HEK293 (cell line): ENCODE data around the gene VGLL4.

Experiments used
- CTCF ChIA-PET: fragments of 350-600 bp; formaldehyde crosslinking; extraction: SDS; loops from one replicate; lab custom pipeline; 2021; ENCODE audit warnings: antibody characterized with exemption; lab: Yijun Ruan, JAX
- POLR2A ChIA-PET: fragments of 300-600 bp; formaldehyde crosslinking; extraction: SDS; loops from one replicate; lab custom pipeline; 2020; ENCODE audit warnings: antibody characterized with exemption, inconsistent platforms; lab: Yijun Ruan, JAX
- H3K27ac ChIP-seq: fragments of 200-500 bp; sonication (Bioruptor generic); 2 replicates; pipeline ENCODE4 v1.5.1; 2014; ENCODE audit warnings: low read depth, low read length, control low read depth, inconsistent platforms; ENCODE audit errors: extremely low read depth
- H3K36me3 ChIP-seq, 2 experiments: fragments of 200-500 bp in 1 of 2; sonication (Bioruptor generic) in 1 of 2; 1 replicate in 1 of 2; 2 replicates in 1 of 2; pipeline ENCODE4 v1.5.1; 2014 to 2017; ENCODE audit warnings: inconsistent platforms in 2 of 2, low read length in 2 of 2; ENCODE audit not compliant: control insufficient read depth in 2 of 2, insufficient read depth in 1 of 2
- H3K4me1 ChIP-seq: fragments of 200-500 bp; sonication (Bioruptor generic); 2 replicates; pipeline ENCODE4 v1.5.1; 2014; ENCODE audit warnings: mild to moderate bottlenecking, low read length, inconsistent platforms; ENCODE audit not compliant: control insufficient read depth, insufficient read depth
- H3K4me3 ChIP-seq: 2 replicates; pipeline ENCODE4 v1.5.1; 2011; ENCODE audit warnings: low read depth, mild to moderate bottlenecking, control low read depth, low read length, moderate library complexity
- H3K9me3 ChIP-seq: fragments of 200-500 bp; sonication (Bioruptor generic); 2 replicates; pipeline ENCODE4 v1.5.1; 2014; ENCODE audit warnings: low read depth, low read length, inconsistent platforms; ENCODE audit not compliant: control insufficient read depth, insufficient read depth
- GLI4 ChIP-seq: fragments of 450-650 bp; formaldehyde crosslinking; IDR thresholded peaks from 2 replicates; pipeline ENCODE4 v1.5.1; 2016; ENCODE audit warnings: missing biosample characterization, missing genetic modification characterization
- KLF9 ChIP-seq: fragments of 450-650 bp; formaldehyde crosslinking; IDR thresholded peaks from 2 replicates; pipeline ENCODE4 v1.5.1; 2016; ENCODE audit warnings: missing biosample characterization, missing genetic modification characterization, low read depth
- SALL2 ChIP-seq: fragments of 450-650 bp; formaldehyde crosslinking; IDR thresholded peaks from 2 replicates; pipeline ENCODE4 v1.5.0; 2017; ENCODE audit warnings: missing biosample characterization, mild to moderate bottlenecking, missing genetic modification characterization, borderline replicate concordance
- YY2 ChIP-seq: fragments of 450-650 bp; formaldehyde crosslinking; IDR thresholded peaks from 2 replicates; pipeline ENCODE4 v1.5.1; 2016; ENCODE audit warnings: missing biosample characterization, missing genetic modification characterization
- ZBTB17 ChIP-seq: fragments of 450-650 bp; formaldehyde crosslinking; IDR thresholded peaks from 2 replicates; pipeline ENCODE4 v1.5.1; 2016; ENCODE audit warnings: missing biosample characterization, missing genetic modification characterization
- ZFHX2 ChIP-seq: fragments of 450-650 bp; formaldehyde crosslinking; conservative IDR thresholded peaks from 2 replicates; pipeline ENCODE4 v1.5.1; 2016; ENCODE audit warnings: missing biosample characterization, missing genetic modification characterization
- ZNF658 ChIP-seq: fragments of 450-650 bp; formaldehyde crosslinking; IDR thresholded peaks from 2 replicates; pipeline ENCODE4; 2016; ENCODE audit warnings: missing biosample characterization, missing genetic modification characterization
- ZNF664 ChIP-seq: fragments of 450-650 bp; formaldehyde crosslinking; IDR thresholded peaks from 2 replicates; pipeline ENCODE4 v1.5.1; 2016; ENCODE audit warnings: missing biosample characterization, missing genetic modification characterization
- ZNF776 ChIP-seq: fragments of 450-650 bp; formaldehyde crosslinking; IDR thresholded peaks from 2 replicates; pipeline ENCODE4 v1.5.0; 2017; ENCODE audit warnings: missing biosample characterization, missing genetic modification characterization, borderline replicate concordance
- ZNF792 ChIP-seq: fragments of 450-650 bp; formaldehyde crosslinking; IDR thresholded peaks from 2 replicates; pipeline ENCODE4 v1.5.1; 2016; ENCODE audit warnings: missing biosample characterization, missing genetic modification characterization
- ZNF830 ChIP-seq: fragments of 450-650 bp; IDR thresholded peaks from 2 replicates; pipeline ENCODE4 v1.5.0; 2018; ENCODE audit warnings: missing biosample characterization, missing genetic modification characterization, low read depth, mild to moderate bottlenecking, moderate library complexity
- TF ChIP-seq, protein P1 (sequence below): fragments of 450-650 bp; formaldehyde crosslinking; IDR thresholded peaks from 2 replicates; pipeline ENCODE4 v1.5.1; 2017; ENCODE audit warnings: missing biosample characterization, missing genetic modification characterization
- TF ChIP-seq, protein P2 (sequence below): fragments of 450-650 bp; formaldehyde crosslinking; conservative IDR thresholded peaks from 2 replicates; pipeline ENCODE4 v1.5.1; 2016; ENCODE audit warnings: low read depth, missing biosample characterization, missing genetic modification characterization
- TF ChIP-seq, protein P3 (sequence below): fragments of 450-650 bp; formaldehyde crosslinking; IDR thresholded peaks from 2 replicates; pipeline ENCODE4 v1.5.1; 2016; ENCODE audit warnings: missing biosample characterization, missing genetic modification characterization
- TF ChIP-seq, protein P4 (sequence below): fragments of 450-650 bp; formaldehyde crosslinking; IDR thresholded peaks from 2 replicates; pipeline ENCODE4 v1.5.1; 2017; ENCODE audit warnings: missing biosample characterization, missing genetic modification characterization
- TF ChIP-seq, protein P5 (sequence below): fragments of 450-650 bp; formaldehyde crosslinking; IDR thresholded peaks from 2 replicates; pipeline ENCODE4 v1.5.1; 2016; ENCODE audit warnings: missing biosample characterization, missing genetic modification characterization
- TF ChIP-seq, protein P6 (sequence below): fragments of 450-650 bp; formaldehyde crosslinking; optimal IDR thresholded peaks from 2 replicates; pipeline ENCODE3; 2016; ENCODE audit warnings: missing biosample characterization, mild to moderate bottlenecking, missing genetic modification characterization

VGLL4 gene

DNA sequence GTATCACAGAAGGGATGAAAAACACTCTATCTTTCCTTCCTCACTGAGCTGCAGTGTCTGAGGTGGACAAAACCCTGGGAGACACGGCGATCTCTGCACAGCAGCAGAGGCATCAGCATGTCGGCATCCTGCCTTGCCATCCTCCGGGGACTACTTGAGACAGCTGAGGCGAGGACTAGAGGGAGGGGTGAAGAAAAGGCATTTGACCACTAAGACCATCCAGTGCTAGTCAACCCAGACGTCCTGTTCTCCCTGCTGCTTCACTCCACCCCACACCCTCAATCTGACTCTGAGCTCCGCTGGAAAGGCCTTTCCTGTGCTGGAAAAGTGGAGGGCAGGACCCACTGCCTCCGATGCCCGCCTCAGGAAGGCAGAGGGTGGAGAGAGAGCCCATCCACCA lies 67.3 kb downstream of the VGLL4 start:
- peaks cover 2% of the 10 kb centered on the region for H3K4me1 ChIP-seq
- CTCF ChIA-PET: no interaction called here
- POLR2A ChIA-PET: no interaction called here
- no peaks in the 10 kb centered on the region for H3K9me3 ChIP-seq
- no peak overlapping the region for H3K4me3 ChIP-seq
- H3K27ac ChIP-seq: no peak overlapping the region
- TF ChIP-seq ZNF658 (tag by site-specific recombination) (no peak), KLF9 (tag by site-specific recombination) (no peak), GLI4 (tag by site-specific recombination) (no peak), ZBTB17 (tag by site-specific recombination) (0 out of 2 replicates have a peak, but pooled peaks have one; percentile 35)
- TF ChIP-seq, protein P1, sequence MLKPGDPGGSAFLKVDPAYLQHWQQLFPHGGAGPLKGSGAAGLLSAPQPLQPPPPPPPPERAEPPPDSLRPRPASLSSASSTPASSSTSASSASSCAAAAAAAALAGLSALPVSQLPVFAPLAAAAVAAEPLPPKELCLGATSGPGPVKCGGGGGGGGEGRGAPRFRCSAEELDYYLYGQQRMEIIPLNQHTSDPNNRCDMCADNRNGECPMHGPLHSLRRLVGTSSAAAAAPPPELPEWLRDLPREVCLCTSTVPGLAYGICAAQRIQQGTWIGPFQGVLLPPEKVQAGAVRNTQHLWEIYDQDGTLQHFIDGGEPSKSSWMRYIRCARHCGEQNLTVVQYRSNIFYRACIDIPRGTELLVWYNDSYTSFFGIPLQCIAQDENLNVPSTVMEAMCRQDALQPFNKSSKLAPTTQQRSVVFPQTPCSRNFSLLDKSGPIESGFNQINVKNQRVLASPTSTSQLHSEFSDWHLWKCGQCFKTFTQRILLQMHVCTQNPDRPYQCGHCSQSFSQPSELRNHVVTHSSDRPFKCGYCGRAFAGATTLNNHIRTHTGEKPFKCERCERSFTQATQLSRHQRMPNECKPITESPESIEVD: no peak
- TF ChIP-seq, all 188 proteins: peak for 1
- H3K36me3 ChIP-seq: peaks cover 0 to 8% of the 10 kb centered on the region in 2 experiments; a peak in 2 of 3 replicates

DNA sequence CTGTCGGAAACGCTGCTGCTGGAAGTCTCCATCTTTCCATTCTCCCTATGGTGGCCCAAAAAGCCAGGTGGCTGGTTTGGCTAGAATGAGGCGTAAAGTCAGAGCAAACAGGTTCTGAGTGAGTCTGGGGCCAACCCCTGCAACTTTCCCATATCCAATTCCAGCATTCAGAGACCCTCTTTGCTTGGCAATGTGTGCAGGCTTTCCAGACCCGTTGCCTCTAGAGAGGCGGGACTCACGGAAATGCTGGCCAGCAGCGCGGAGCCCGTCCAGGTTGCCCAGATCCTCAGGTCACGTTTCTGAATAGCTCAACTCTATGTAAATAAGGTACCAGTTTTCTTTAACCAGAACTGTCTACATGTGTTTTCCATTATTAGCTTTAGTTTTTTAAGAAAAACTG lies 68.0 kb downstream of the VGLL4 start:
- Histone ChIP-seq H3K27ac (no peak overlapping the region), H3K9me3 (no peaks in the 10 kb centered on the region), H3K36me3 (peaks cover 0 to 8% of the 10 kb centered on the region in 2 experiments; a peak in 2 of 3 replicates), H3K4me3 (no peak overlapping the region), H3K4me1 (no peaks in the 10 kb centered on the region)
- ChIA-PET CTCF (no interaction called here), POLR2A (no interaction called here)
- TF ChIP-seq, protein P2, sequence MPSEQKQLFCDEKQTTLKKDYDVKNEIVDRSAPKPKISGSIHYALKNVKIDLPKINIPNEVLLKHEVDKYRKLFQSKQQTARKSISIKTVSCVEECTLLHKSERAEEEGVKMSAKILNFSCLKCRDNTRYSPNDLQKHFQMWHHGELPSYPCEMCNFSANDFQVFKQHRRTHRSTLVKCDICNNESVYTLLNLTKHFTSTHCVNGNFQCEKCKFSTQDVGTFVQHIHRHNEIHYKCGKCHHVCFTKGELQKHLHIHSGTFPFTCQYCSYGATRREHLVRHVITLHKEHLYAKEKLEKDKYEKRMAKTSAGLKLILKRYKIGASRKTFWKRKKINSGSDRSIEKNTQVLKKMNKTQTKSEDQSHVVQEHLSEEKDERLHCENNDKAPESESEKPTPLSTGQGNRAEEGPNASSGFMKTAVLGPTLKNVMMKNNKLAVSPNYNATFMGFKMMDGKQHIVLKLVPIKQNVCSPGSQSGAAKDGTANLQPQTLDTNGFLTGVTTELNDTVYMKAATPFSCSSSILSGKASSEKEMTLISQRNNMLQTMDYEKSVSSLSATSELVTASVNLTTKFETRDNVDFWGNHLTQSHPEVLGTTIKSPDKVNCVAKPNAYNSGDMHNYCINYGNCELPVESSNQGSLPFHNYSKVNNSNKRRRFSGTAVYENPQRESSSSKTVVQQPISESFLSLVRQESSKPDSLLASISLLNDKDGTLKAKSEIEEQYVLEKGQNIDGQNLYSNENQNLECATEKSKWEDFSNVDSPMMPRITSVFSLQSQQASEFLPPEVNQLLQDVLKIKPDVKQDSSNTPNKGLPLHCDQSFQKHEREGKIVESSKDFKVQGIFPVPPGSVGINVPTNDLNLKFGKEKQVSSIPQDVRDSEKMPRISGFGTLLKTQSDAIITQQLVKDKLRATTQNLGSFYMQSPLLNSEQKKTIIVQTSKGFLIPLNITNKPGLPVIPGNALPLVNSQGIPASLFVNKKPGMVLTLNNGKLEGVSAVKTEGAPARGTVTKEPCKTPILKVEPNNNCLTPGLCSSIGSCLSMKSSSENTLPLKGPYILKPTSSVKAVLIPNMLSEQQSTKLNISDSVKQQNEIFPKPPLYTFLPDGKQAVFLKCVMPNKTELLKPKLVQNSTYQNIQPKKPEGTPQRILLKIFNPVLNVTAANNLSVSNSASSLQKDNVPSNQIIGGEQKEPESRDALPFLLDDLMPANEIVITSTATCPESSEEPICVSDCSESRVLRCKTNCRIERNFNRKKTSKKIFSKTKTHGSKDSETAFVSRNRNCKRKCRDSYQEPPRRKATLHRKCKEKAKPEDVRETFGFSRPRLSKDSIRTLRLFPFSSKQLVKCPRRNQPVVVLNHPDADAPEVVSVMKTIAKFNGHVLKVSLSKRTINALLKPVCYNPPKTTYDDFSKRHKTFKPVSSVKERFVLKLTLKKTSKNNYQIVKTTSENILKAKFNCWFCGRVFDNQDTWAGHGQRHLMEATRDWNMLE (tag by site-specific recombination): no peak
- TF ChIP-seq SALL2 (tag by site-specific recombination) (no peak), ZNF776 (tag by site-specific recombination) (no peak), ZNF830 (tag by site-specific recombination) (no peak), ZNF792 (no peak), YY2 (no peak), ZFHX2 (no peak), ZNF664 (no peak)
- TF ChIP-seq, protein P3, sequence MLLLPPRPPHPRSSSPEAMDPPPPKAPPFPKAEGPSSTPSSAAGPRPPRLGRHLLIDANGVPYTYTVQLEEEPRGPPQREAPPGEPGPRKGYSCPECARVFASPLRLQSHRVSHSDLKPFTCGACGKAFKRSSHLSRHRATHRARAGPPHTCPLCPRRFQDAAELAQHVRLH (tag by site-specific recombination): no peak
- TF ChIP-seq, protein P4, sequence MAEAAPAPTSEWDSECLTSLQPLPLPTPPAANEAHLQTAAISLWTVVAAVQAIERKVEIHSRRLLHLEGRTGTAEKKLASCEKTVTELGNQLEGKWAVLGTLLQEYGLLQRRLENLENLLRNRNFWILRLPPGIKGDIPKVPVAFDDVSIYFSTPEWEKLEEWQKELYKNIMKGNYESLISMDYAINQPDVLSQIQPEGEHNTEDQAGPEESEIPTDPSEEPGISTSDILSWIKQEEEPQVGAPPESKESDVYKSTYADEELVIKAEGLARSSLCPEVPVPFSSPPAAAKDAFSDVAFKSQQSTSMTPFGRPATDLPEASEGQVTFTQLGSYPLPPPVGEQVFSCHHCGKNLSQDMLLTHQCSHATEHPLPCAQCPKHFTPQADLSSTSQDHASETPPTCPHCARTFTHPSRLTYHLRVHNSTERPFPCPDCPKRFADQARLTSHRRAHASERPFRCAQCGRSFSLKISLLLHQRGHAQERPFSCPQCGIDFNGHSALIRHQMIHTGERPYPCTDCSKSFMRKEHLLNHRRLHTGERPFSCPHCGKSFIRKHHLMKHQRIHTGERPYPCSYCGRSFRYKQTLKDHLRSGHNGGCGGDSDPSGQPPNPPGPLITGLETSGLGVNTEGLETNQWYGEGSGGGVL (tag by site-specific recombination): no peak
- TF ChIP-seq, protein P5, sequence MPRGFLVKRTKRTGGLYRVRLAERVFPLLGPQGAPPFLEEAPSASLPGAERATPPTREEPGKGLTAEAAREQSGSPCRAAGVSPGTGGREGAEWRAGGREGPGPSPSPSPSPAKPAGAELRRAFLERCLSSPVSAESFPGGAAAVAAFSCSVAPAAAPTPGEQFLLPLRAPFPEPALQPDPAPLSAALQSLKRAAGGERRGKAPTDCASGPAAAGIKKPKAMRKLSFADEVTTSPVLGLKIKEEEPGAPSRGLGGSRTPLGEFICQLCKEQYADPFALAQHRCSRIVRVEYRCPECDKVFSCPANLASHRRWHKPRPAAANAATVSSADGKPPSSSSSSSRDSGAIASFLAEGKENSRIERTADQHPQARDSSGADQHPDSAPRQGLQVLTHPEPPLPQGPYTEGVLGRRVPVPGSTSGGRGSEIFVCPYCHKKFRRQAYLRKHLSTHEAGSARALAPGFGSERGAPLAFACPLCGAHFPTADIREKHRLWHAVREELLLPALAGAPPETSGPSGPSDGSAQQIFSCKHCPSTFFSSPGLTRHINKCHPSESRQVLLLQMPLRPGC: no peak
- TF ChIP-seq, protein P6, sequence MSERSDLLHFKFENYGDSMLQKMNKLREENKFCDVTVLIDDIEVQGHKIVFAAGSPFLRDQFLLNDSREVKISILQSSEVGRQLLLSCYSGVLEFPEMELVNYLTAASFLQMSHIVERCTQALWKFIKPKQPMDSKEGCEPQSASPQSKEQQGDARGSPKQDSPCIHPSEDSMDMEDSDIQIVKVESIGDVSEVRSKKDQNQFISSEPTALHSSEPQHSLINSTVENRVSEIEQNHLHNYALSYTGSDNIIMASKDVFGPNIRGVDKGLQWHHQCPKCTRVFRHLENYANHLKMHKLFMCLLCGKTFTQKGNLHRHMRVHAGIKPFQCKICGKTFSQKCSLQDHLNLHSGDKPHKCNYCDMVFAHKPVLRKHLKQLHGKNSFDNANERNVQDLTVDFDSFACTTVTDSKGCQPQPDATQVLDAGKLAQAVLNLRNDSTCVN (tag by site-specific recombination): no peak
